ENCODE results near the gene CHST15. TPM values are rescaled to one million over a fixed set of nuclear protein-coding genes. Genes with fewer than 3 reads are reported as not detected.

CHST15 gene
- total RNA-seq, 2 donors from 2014 or later, result 0.80 to 7.8 TPM

DNA sequence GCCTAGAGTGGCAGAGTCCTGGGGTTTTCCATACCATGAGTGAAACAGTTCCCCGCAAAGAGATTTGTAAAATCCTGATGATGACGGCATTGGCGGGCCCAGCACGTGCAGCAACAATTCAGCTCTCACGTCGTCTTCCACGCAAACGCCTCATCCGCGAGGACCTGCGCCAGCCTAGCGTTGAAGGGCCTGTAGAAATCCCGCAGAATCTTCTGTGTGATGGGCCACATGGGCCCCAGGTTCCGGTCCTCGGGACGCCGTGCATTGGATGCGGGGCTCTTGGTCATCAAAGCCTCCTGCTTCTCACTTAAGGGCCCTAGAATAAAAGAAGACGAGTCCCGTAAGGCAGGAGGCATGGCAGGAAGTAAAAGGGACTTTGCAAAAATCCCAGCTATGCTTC, 83.4 kb downstream of the CHST15 start:
- Mint-ChIP-seq H3K9me3 (peaks cover 7 to 19% of the 10 kb centered on the region in 2 donors), H3K27ac (no peak overlapping the region), H3K36me3 (peaks cover 10 to 16% of the 10 kb centered on the region in 2 donors)
- ATAC-seq (no peak), DNase-seq (ENCODE audit: low spot score in 2 of 2) (no peak)

DNA sequence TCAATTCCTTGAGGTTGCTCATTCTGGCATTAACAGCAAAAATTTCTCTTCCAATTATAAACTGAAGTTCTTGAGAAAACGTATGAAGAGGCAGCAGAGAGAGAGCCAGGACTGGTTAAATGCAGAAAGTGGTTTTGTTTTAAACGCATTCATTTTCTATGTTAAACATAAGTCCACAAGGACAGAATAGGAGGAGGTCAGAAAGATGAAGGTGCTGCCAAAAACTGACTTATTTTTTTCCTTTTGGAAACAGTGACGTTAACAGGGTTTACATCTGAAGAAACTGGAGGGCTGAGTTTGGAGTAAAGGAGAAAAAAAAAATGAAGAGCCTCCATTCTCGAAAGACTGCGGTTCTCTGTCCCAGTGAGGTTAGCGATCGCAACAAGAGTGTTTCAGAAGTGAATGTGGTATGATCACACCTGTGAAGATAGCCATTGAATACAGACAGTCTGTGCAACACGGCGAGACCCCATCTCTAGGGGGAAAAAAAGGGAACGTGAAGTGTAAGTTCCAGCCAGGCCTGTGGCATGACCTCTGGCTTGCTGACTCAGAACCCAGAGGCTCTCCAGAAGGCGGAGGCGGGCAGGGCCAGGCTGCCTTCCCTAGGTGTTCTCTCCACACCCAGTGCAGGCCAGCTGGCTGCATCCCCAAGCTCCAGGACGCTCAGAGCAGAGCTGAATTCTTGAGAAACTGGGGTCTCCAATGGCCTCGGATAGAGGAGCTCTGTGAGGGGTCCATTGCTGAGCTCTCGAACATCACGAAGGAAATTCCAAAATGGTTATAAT, 84.0 kb downstream of the CHST15 start:
- H3K36me3 Mint-ChIP-seq, result peaks cover 10 to 16% of the 10 kb centered on the region in 2 donors
- H3K9me3 Mint-ChIP-seq, result peaks cover 7 to 19% of the 10 kb centered on the region in 2 donors
- ATAC-seq, result no peak
- no peak for DNase-seq (ENCODE audit: low spot score in 2 of 2)
- no peak overlapping the region for H3K27ac Mint-ChIP-seq

DNA sequence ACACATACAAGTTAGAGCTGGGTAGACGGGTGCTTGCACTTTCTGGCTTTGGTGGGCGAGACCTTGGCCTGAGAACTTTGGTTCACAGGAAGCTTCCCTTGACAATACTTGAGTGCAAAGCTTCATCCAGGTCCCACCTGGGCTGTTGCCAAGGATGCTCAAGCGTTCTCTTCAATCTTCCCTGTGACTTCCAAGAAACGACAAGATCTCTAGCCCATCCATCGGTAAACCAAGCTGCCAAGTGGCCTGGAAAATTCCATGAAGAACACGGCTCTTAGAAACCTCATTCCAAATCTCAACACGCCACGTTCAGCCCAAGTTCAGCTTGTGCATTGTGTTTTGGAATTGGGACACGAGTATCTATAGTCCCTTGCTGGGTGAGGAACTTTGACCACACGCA, 84.7 kb downstream of the CHST15 start:
- ATAC-seq, result no peak
- Mint-ChIP-seq H3K9me3 (peaks cover 3 to 13% of the 10 kb centered on the region in 2 donors), H3K27ac (no peak overlapping the region), H3K36me3 (peaks cover 4 to 9% of the 10 kb centered on the region in 2 donors)
- no peak for DNase-seq (ENCODE audit: low spot score in 2 of 2)

DNA sequence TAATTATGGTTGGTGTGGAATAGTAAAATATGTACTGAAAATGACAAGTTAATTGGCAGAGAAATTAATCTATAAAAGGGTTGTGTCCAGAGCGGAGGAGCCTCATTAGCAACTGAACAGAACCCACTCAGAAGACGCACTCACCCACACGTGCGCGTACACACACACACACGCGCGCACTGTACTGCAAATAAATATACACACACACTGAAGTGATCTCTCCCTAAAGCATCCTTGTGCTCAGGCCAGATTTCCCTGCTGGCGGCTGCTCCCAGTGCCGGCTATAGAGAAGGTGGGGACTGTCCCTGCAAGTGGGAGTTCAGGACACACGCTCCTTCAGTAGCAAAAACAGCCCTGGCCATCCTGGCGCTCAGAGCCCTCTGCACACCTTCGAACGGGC, 85.2 kb downstream of the CHST15 start:
- DNase-seq (ENCODE audit: low spot score in 2 of 2) (no peak), ATAC-seq (no peak)
- H3K36me3 Mint-ChIP-seq, result peaks cover 0 to 4% of the 10 kb centered on the region in 2 donors
- H3K9me3 Mint-ChIP-seq, result peaks cover 0 to 8% of the 10 kb centered on the region in 2 donors
- no peak overlapping the region for H3K27ac Mint-ChIP-seq

DNA sequence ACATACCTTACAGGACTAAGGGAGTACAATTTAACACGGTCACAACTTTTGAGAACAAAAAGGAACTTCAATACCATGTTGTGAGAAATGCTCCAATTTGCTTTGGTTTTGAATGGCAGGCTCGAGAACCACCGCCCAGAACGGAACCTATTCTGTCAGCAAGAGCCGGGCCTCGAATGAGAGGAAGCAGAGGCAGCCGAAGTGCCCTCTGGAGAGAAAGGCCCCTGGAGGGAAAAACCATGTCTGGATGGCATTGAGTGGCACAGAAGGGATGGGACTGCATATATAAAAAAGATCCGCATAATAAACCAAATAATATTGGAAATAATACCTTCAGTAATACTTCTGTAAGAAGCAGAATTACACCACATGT, 85.6 kb downstream of the CHST15 start:
- H3K27ac Mint-ChIP-seq, result no peak overlapping the region
- ATAC-seq (no peak), DNase-seq (ENCODE audit: low spot score in 2 of 2) (no peak)
- no peaks in the 10 kb centered on the region for H3K36me3 Mint-ChIP-seq
- peaks cover 0 to 3% of the 10 kb centered on the region in 2 donors for H3K9me3 Mint-ChIP-seq

DNA sequence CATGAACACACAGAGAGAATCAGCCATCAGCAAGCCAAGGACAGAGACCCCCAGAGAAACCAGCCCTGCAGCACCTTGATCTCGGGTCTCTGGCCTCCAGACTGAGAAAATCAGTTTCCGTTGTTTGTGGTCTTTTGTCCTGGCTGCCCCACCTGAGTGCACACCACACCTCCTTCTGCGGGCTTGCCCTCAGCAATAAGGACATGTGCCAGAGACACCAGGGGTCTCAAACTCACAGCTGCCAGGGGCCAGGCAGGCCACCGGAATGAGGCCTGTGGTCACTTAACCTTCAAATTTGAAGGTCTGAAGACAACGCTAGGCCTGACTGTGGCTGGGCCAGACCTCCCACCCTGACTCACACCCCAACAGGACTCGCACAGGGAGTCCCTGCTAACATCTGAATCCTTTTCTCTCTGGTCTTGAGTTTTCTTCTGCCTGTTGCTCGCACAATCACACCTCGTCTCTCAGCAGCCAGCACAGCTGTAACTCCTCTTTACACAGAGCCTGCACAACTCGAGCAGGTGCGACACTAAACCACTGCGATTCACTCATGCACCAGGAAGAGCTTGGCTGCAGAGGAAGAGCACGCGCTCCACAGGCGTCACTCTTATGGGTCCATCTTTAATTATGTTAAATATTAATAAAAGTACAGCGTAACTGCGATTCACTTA, 86.2 kb downstream of the CHST15 start:
- ATAC-seq, result no peak
- peak in 1 of 2 donors; percentile 18 for DNase-seq (ENCODE audit: low spot score in 2 of 2)
- Mint-ChIP-seq H3K9me3 (no peaks in the 10 kb centered on the region), H3K36me3 (no peaks in the 10 kb centered on the region), H3K27ac (no peak overlapping the region)

DNA sequence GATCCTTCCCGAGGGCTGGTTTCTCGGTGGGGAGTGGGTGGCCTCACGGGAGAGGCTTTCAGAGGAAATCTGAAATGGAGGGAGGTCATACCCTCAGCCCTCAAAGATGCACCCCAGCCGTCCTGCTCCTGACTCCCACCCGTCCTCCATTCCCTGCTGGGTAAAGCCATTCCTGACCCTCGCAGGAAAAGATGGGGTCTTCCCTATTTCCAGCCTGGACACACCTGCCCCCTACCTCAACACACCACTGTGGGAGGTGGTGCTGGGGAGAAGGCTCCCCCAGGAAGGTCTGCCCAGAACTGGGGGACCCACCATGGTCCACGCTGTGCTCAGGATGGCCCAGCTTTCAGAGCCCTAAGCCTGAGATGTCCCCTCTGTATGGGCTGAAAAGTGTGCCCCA, 86.9 kb downstream of the CHST15 start:
- ATAC-seq, result no peak
- Mint-ChIP-seq H3K27ac (no peak overlapping the region), H3K9me3 (no peaks in the 10 kb centered on the region), H3K36me3 (no peaks in the 10 kb centered on the region)
- DNase-seq (ENCODE audit: low spot score in 2 of 2), result no peak

DNA sequence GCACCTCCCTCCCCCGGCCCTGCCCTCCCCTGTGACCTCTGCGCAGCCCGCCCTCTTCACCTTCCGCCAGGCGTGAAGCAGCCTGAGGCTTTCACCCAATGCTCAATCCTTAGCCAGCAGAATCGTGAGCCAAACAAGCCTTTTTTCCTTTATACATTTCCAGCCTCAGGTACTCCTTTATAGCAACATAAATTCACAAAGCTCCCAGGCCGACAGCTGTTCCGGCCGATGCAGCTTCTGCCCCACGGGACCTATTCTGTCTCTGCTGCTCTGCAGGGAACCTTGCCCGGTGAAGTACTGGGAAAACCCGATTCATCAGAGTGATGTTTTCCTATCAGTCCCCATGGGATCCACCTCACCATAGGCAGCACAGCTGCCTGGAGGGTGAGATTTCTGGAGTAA, 87.4 kb downstream of the CHST15 start:
- H3K27ac Mint-ChIP-seq, result no peak overlapping the region
- ATAC-seq, result no peak
- no peak for DNase-seq (ENCODE audit: low spot score in 2 of 2)
- no peaks in the 10 kb centered on the region for H3K9me3 Mint-ChIP-seq
- no peaks in the 10 kb centered on the region for H3K36me3 Mint-ChIP-seq

DNA sequence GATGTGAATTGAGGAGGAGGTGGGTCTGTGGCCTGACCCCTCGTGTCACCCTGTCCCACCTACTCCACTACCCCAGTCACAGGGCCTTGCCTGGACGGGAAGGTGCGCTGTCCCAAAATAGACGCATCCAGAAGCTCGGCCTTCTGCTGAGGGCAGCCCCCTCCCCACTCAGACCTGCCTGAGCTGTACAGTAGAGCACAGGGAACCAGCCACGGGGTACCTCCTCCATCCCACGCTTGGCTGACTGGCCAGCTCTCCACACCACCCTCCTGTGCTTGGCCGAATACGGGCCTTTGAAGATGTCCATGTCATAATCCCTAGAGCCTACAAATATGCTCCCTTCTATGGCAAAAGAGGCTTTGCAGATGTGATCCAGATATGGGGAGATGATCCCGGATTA, 88.3 kb downstream of the CHST15 start:
- Mint-ChIP-seq H3K27ac (no peak overlapping the region), H3K9me3 (no peaks in the 10 kb centered on the region), H3K36me3 (no peaks in the 10 kb centered on the region)
- ATAC-seq, result no peak
- peak in 1 of 2 donors; percentile 23 for DNase-seq (ENCODE audit: low spot score in 2 of 2)

DNA sequence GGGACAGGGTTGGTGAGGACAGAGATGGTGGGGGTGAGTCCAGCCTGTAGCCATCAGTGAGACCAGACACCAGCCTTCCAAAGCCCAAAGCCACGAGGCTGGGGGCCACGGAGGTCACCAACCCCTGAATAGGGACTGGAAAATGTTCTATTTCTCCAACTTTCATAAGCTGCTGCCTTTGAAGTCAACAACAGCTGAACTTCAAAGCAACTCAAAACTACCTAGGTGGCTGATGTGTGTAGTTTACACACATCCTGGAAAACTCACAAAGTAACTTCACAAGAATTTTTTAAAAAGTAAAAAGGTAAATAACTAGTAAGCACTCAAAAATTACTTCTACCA, 88.8 kb downstream of the CHST15 start:
- H3K36me3 Mint-ChIP-seq, result no peaks in the 10 kb centered on the region
- no peak for DNase-seq (ENCODE audit: low spot score in 2 of 2)
- ATAC-seq, result no peak
- no peaks in the 10 kb centered on the region for H3K9me3 Mint-ChIP-seq
- no peak overlapping the region for H3K27ac Mint-ChIP-seq

DNA sequence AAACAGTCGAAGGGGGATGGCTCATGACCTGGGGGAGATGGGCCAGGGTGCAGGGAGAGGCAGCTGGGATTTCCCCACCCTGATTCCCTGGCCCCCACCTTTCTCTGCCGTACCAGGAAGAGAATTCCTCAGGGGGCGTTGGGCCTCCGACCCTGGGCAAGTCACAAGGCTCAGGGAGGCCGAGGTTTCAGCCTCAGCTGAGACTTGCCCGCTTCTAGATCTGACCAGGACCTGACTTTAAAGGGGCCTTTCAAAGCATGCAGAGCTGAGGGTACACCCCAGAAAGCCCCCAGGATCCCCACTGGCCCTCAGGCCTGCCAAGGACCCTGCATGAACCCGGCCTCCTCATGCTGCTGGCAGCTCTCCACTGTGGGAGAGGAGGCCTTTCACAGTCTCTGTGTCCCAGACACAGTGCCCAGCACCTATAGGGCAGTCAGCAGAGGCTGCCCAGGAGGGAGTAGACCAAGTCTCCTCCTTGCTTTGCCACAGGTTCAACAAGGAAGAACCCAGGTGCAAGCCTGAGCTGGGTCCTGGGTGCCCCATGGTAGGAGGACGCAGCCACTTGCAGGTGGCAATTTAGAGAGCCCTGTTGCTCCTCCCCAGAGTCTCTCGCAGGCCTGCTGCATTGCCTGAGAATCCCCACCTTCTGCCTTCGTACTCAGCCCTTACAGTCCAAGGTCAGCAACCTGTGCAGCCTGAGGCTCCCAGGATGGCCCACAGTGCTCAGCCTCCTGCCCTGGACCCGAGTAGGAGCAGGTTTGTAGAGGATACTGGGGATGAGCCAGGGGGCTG, 89.3 kb downstream of the CHST15 start:
- no peaks in the 10 kb centered on the region for H3K9me3 Mint-ChIP-seq
- H3K27ac Mint-ChIP-seq, result no peak overlapping the region
- DNase-seq (ENCODE audit: low spot score in 2 of 2), result peak in 1 of 2 donors; percentile 44
- no peak for ATAC-seq
- no peaks in the 10 kb centered on the region for H3K36me3 Mint-ChIP-seq

DNA sequence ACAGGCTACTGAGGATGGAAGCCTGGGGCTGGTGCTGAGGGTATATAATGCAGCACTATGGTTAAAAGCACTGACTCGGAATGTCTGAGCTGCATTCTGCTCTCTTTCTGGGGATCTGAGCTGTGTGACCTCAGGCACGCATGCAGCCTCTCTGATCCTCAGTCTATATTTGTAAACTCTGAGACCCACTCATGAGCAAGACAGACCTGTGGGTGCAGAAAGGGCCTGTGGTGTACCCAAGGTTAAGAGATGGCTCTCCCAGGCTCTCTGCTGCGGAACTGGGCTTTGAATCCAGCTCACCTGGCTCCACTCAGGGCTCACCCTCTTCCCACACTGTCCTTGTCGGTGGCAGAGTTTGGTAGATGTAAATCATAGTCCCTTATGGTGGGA, 89.9 kb downstream of the CHST15 start:
- Mint-ChIP-seq H3K9me3 (no peaks in the 10 kb centered on the region), H3K36me3 (no peaks in the 10 kb centered on the region), H3K27ac (no peak overlapping the region)
- ATAC-seq, result no peak
- peak in 1 of 2 donors; percentile 14 for DNase-seq (ENCODE audit: low spot score in 2 of 2)

DNA sequence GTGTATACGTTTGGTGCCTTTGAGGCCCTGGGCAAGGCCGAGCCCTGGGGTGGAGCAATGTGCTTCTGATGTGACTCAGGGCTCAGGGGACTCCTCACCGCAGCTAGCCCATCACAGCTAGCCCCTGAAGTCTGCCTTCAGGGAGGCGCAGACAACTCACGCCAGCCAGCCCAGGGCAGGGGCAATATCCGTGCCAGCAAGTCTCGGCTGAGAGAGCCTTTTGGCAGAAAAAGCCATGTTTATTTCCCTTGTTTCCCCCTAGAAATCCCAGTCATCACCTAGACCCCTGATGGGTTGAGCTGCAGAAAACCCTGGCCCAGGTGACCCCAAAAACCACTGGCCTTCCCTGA, 90.4 kb downstream of the CHST15 start:
- no peak overlapping the region for H3K27ac Mint-ChIP-seq
- no peaks in the 10 kb centered on the region for H3K36me3 Mint-ChIP-seq
- no peaks in the 10 kb centered on the region for H3K9me3 Mint-ChIP-seq
- DNase-seq (ENCODE audit: low spot score in 2 of 2) (peak in 1 of 2 donors; percentile 20), ATAC-seq (no peak)

DNA sequence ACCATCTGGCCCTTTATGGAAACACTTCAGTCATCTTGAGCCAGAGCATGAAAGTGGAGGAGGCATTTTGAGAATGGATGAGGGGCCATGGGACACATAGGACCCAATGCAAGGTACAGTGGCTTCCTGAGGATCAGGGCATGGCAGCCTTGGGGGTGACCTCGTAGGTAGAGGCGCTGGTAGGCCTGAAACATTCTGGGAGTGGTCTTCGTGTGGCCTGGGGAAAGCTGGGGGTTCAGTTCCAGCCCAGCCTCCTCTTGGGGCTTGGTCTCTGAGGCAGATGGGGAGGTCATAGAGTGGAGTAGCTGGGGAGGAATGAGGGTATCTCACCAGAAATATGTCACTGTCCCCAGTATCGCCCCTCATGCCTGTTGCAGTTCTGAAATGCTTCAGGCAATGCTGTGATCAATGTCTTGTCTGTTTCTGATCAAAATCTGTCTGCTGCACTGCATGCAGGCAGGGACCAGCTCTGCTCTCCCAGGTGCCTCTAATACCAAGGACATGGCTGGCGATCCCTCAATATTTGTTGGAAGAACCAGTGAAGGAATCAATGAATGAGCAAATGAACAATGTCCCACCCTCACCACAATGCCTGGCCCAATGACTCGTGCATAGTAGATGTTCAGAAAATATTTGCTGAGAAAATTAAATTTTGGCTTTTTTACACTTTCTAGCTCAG, 90.9 kb downstream of the CHST15 start:
- Mint-ChIP-seq H3K27ac (no peak overlapping the region), H3K9me3 (no peaks in the 10 kb centered on the region), H3K36me3 (no peaks in the 10 kb centered on the region)
- DNase-seq (ENCODE audit: low spot score in 2 of 2) (peak in 1 of 2 donors; percentile 14), ATAC-seq (no peak)

DNA sequence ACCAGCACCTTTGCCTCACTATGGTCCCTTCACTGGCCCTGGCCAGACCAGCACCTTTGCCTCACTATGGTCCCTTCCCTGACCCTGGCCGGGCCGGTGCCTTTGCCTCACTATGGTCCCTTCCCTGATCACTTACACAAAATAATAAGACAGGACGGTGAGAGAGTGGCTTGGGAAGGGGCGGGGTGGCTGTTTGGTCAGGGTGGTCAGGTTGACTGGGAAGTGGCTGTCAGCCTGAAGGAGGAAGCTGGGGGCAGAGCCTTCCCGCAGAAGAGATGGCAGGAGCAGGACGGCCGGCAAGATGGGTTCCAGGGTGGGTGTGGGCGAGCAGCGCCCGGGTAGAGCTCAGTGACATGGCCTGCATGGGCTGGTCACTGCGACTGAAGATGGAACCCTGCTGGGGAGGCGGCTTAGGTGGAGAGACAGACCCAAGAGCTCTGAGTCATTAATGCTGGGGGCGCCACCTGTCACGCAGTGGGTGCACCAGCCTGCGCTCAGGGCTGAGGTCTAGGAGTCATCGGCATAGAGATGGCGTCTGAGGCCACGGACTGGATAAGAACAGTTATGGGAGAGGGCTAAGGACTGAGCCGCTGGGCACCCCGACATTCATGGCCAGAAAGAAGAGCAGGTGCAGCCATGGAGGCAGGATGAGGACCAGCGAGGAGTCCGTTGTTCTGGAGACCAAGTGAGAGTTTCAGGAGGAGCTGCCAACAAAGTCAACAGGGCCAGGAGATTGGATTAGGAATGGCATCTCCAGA, 91.8 kb downstream of the CHST15 start:
- ATAC-seq, result no peak

DNA sequence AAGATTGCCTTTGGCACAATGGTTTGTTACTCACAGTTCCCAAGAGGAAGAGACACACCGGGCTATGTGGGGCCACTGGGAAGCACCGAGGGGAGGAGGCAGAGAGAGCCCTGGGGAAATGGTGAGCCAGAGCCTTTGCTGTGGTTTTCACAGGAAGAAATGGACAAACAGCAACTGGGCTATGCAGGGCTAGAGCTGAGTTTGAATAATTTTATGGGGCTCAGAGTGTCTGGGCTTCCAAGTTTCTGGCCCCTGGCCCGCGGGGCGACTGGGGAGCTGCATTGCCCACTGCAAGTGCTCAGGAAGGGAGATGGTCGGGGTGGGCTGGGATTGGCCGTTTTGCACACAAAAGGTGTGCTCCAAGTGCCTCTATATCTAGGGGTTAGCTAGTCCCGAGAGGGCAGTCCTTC, 92.6 kb downstream of the CHST15 start:
- H3K27ac Mint-ChIP-seq, result peak overlapping the region in 1 of 2 donors; percentile 45
- H3K9me3 Mint-ChIP-seq, result no peaks in the 10 kb centered on the region
- no peak for ATAC-seq

More for the DNA sequence above, 91.8 kb downstream of the CHST15 start:
- Mint-ChIP-seq H3K27ac (peak overlapping the region in 1 of 2 donors; percentile 27), H3K9me3 (no peaks in the 10 kb centered on the region), H3K36me3 (no peaks in the 10 kb centered on the region)
- peak in 1 of 2 donors; percentile 46 for DNase-seq (ENCODE audit: low spot score in 2 of 2)

More for the DNA sequence above, 92.6 kb downstream of the CHST15 start:
- DNase-seq (ENCODE audit: low spot score in 2 of 2), result no peak
- no peaks in the 10 kb centered on the region for H3K36me3 Mint-ChIP-seq

All from activated naive CD4-positive, alpha-beta T cell treated with anti-CD3 and anti-CD28 coated beads, Interleukin-2, amount 50 U/mL, for 72 hours (primary cell).